HTERT RPE-1 (cell line): ENCODE measurements around the gene MRPS23.

ENCODE experiments used
- in situ Hi-C: fragments of 300-500 bp; cut with MboI; formaldehyde crosslinking; loops from 4 replicates; pipeline ENCODE4 v1.14.3; 2020; ENCODE audit warnings: low sequenced_read_pairs

The MRPS23 gene

DNA sequence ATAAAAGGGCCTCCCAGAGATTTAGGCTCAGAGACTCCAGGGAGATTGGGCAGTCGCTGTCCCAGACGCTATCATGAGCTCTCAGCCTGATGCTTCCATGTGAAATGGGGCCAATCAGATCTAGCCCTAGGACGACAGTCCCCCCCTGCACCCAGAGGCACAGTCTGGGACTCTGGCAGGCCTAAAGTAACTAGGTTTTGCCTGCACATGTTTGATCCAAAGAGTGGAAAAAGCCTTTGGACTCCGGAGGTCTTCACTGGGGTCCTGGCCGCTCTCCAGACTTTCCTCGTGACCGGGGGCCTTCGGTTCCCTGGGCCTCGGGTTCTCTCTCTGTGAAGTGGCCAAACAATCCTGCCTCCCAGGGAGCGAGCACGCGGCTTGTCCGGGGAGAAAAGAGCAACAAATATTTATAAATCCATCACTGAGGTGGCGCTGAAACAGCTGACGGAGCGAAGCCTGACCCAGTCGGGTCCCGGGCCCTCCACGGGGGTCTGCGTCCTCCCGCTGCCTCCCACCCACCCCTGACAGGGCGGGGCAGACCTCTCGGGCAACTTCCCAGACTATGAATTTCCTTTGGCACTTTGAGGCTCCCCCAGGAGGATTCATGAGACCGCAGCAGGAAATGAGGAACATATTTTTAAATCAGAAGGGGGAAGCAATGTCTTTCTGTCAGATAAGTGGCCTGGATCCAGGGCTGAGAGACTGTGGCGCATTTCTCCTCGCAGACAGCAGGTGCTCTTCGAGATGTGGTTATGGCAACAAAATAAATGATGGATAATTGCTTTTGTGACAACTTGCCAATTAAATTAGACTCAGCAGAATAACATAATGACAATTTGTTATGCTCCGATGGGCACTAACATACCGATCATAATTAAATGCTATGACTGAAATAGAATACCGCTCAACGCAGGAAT is 38.9 kb downstream of the MRPS23 start:
- in situ Hi-C loops: no loop called here

DNA sequence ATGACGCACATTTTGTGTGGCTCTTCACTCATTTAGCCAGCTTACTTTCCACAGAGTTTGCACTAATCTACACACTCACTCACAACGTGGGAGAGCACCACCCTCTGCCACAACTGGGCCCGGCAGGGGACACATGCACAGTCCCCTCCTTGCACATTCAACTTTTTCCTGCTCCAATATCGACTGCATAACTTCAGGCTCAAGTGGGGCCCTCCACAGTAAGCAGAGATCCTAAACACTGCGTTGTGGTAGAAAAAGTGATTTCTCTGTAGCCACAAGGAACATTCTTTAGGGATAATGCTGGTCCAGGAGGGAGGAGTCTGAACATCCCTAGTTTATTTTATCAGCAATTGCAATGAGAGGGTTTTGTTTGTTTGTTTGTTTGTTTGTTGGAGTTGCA is 40.0 kb downstream of the MRPS23 start:
- in situ Hi-C loops: no loop called here

DNA sequence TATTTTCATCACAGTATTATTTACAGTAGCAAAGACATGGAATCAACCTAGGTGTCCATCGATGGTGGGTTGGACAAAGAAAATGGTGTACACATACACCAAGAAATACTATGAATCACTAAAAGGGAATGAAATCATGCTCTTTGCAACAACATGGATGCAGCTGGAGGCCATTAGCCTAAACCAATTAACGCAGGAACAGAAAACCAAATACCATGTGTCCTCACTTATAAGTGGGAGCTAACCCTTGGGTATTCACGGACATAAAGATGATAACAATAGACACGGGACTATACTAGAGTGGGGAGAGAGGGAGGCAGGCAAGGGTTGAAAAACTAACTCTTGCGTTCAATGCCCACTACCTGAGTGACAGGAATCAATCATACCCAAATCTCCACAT is 41.0 kb downstream of the MRPS23 start:
- in situ Hi-C loops: no loop called here

DNA sequence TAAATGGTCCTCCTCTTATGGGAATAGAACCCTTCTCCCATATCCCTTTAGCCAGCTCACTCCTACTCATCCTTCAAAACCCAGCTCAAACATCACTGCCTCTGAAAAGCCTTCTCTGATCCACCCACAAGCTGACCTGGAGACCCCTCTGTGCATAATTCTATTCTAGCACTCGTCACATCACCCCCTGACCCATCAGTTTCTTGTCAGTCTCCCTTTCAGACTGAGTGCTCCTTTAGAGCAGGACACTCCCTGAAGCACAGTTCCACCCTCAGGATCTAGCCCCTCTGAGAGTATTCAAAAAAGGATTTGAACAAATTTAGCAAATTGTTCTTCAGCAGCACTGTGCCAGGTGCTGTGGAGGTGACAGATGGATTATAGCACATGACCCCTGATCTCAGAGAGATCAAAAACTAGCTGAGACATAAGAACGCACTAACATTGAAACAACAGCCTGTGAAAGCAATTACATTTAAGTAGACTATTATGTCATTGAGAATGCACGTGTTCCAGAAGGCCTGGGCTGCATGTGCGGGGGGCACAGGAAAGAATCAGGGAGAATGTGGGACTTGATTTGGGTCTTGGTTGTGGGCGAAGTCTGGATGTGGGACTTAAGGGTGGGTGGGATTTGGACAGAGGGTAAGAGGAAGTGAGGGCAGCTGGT is 43.5 kb downstream of the MRPS23 start:
- in situ Hi-C loops: no loop called here

DNA sequence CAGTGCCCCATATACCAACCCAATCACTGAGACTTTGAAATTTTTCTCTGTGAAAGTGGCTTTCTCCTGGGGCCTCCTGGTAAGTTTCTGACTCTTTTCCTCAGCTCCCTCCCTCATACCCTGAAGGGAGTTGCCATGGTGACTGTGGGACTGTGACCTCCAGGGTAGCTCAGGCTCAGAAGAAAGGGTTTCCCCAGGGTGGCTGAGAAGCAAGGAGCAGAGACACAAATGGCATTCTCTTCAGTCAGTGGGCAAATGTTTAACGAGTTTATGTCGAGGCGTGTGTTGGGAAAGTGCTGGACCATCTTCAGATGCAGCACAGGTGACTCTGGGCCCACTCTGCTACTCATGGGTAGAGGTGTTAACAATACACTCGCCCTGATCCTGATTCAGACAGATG is 46.8 kb downstream of the MRPS23 start:
- in situ Hi-C loops: no loop called here

DNA sequence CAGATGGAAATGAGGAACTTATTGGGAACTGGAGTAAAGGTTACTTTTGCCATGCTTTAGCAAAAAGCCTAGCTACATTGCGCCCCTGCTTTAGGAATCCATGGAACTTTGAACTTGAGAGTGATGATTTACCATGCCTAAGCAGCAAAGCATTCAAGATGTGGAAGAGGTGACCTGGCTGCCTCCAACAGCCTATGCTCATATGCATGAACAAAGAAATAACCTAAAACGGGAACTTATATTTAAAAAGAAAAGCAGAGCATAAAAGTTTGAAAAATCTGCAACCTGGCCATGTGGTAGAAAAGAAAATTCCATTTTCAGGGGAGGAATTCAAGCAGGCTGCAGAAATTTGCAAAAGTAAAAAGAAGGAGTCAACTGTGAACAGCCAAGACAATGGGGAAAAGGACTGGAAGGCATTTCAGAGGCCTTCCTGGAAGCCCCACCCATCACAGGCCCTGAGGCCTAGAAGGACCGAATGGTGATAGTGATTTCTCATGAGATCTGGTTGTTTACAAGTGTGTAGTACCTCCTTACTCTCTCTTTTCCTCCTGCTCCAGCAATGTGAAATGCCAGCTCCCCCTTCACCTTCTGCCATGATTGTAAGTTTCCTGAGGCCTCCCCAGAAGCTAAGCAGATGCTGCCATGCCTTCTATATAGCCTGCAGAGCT is 48.7 kb downstream of the MRPS23 start:
- in situ Hi-C loops: no loop called here

DNA sequence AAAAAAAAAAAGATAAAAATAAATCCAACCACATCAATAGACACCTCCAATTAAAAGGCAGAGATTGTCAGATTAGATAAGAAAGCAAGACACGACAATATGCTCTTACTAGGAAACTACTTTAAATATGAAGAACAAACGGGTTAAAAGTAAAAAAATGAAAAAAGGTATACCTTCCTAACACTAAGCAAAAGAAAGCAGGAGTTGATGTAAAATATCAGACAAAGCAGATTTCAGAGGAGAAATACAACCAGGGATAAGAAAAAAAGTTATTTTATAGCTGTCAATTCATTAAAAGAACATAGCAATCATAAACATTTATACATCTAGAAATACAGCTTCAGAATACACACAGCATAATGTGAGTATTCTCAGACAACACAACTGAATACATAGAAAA is 55.0 kb downstream of the MRPS23 start:
- in situ Hi-C loops: no loop called here

DNA sequence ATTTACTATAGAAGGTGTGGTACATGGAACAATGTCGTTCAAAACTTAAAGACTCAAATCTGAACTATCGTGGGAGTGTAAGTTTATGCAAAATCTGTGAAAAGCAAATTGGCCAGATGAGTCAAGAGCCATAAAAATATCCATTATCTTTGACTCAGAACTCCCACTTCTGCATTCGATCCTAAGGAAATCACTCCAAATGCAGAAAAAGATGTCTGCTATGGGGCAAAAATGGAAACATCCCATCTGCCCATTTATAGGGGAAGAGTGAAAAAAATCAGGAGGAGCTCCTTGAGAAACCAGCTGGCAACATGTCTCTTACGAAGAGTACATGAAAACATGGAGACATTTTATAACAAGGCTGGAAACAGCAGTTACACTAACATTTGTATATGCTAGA is 61.1 kb downstream of the MRPS23 start:
- in situ Hi-C loops: no loop called here

DNA sequence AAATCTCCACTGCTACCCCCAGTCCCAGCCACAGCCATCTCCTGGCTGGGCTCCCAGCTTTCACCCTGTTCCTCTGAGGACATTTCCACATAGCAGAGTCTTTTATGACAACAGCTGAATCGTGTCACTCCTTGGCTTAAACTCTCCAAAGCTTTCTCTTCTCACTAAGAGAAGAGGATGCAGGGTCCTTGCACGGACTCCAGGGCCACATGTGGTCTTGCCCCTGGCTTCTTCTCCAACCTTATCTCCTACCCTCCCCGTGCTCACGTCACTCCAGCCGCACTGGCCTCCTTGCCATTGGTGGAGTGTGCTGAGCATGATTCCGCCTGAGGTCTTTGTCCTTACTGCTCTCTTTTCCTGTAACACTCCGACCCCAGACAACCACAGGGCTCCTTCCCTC is 64.8 kb downstream of the MRPS23 start:
- in situ Hi-C loops: no loop called here
